Keratinocyte (primary cell): ENCODE measurements around the gene TMEM109.

ENCODE experiments used
- EZH2 ChIP-seq: IDR thresholded peaks from one replicate; pipeline ENCODE4 v1.6.1; 2012; ENCODE audit warnings: inconsistent platforms, mild to moderate bottlenecking, low read length, moderate library complexity
- TF ChIP-seq, protein P1 (sequence below), 3 experiments: IDR thresholded peaks in 1 of 3; conservative IDR thresholded peaks in 1 of 3; optimal IDR thresholded peaks in 1 of 3; 2 replicates in 2 of 3; 3 replicates in 1 of 3; pipeline versions ENCODE3 to v1.5.1; 2011; ENCODE audit warnings: low read length in 3 of 3, mild to moderate bottlenecking in 3 of 3, moderate library complexity in 2 of 3, control low read depth in 1 of 3, inconsistent platforms in 1 of 3; ENCODE audit not compliant: insufficient read depth in 2 of 3; ENCODE audit errors: extremely low read depth in 1 of 3

DNA sequence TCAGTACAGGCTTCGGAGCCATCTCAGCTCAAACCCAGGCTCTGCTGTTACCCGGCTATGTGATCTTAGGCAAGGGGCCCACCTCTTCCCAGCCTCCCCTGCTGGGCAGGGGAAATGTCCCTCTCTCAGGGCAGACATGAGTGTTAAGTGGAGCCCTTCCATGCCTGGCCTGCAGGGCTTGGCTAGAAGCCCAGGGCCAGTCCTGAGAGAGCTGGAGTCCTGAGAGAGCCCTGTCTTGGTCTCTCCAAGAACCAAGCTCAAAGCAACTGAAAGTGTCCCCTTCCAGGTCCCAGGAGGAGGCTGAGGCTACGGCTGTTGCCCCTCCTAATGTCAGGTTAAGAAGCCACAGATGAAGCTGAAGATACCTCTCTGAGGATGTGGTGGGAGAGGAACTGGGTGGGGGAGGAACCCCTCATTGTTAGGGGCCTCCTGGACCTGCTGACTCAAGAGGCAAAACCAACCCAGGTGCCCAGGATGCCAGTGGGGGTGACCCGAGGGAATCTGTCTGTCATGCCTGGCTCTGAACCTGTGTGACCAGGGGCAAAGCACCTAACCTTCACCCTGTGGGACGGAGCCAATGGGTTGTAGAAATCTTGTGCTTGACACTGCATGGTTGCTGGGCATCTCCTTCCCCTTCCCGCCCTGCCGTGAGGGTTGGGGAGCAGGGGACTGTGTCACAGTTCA is 42.4 kb upstream of the TMEM109 start:
- TF ChIP-seq, protein P1, sequence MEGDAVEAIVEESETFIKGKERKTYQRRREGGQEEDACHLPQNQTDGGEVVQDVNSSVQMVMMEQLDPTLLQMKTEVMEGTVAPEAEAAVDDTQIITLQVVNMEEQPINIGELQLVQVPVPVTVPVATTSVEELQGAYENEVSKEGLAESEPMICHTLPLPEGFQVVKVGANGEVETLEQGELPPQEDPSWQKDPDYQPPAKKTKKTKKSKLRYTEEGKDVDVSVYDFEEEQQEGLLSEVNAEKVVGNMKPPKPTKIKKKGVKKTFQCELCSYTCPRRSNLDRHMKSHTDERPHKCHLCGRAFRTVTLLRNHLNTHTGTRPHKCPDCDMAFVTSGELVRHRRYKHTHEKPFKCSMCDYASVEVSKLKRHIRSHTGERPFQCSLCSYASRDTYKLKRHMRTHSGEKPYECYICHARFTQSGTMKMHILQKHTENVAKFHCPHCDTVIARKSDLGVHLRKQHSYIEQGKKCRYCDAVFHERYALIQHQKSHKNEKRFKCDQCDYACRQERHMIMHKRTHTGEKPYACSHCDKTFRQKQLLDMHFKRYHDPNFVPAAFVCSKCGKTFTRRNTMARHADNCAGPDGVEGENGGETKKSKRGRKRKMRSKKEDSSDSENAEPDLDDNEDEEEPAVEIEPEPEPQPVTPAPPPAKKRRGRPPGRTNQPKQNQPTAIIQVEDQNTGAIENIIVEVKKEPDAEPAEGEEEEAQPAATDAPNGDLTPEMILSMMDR (optimal IDR thresholded peaks at IDR 0.05 in 1 of 3, IDR thresholded peaks at IDR 0.05 in 1 of 3, conservative IDR thresholded peaks at IDR 0.05 in 1 of 3; ENCODE audit: extremely low read depth in 1 of 3, insufficient read depth in 2 of 3, low read length in 3 of 3), result no peak
- TF ChIP-seq EZH2, result no peak
